Thyroid gland (tissue), 4 donors: ENCODE measurements around the gene SLCO3A1. TPM values are rescaled to one million over a fixed set of nuclear protein-coding genes. Genes with fewer than 3 reads are reported as not detected.

Experiments
- DNase-seq, 2 donors: peaks; one replicate each; pipeline ENCODE4 v3.0.0-alpha.2; 2019
- H3K27ac ChIP-seq, 3 donors: fragments of 200-600 bp; sonication (generic); 1 replicate in 2 of 3; 2 replicates in 1 of 3; pipeline ENCODE4 v1.5.1; 2016 to 2019; ENCODE audit warnings: mild to moderate bottlenecking in 1 of 3, moderate library complexity in 1 of 3
- H3K27me3 ChIP-seq: fragments of 200-600 bp; sonication (generic); one replicate; pipeline ENCODE4 v1.5.1; 2019
- H3K36me3 ChIP-seq, 2 donors: fragments of 200-600 bp; sonication (generic); one replicate each; pipeline ENCODE4 v1.5.1; 2016 to 2019
- H3K4me1 ChIP-seq, 2 donors: fragments of 200-600 bp; sonication (generic); one replicate each; pipeline ENCODE4 v1.5.1; 2017 to 2019
- H3K4me3 ChIP-seq, 3 donors: fragments of 200-600 bp; sonication (generic); replicated peaks in 1 of 3; 1 replicate in 2 of 3; 2 replicates in 1 of 3; pipeline ENCODE4 v1.5.1; 2016; ENCODE audit warnings: mild to moderate bottlenecking in 1 of 3
- H3K9me3 ChIP-seq: fragments of 200-600 bp; sonication (generic); one replicate; pipeline ENCODE4 v1.5.1; 2017
- CTCF ChIP-seq, 6 experiments: fragments of 200-600 bp in 3 of 6; fragments of 450-650 bp in 3 of 6; sonication (generic) in 3 of 6; IDR thresholded peaks; one replicate each; pipeline ENCODE4 v1.5.1; 2016 to 2019; ENCODE audit warnings: antibody characterized with exemption in 6 of 6, mild to moderate bottlenecking in 2 of 6, inconsistent platforms in 1 of 6, moderate library complexity in 1 of 6
- POLR2A ChIP-seq, 2 donors: fragments of 450-650 bp; IDR thresholded peaks; one replicate each; pipeline ENCODE4 v1.6.1; 2017; ENCODE audit warnings: antibody characterized with exemption in 2 of 2, mild to moderate bottlenecking in 2 of 2, moderate library complexity in 1 of 2
- WGBS, 2 donors: methylation state at CpG; one replicate each; pipeline ENCODE4 v1.1.5; 2017; 5-methylcytosine and 5-hydroxymethylcytosine counted together
- intact Hi-C: fragments of 100-400 bp; cut with DNase I; formaldehyde crosslinking; loops from one replicate; pipeline ENCODE4 v1.15.1; 2023
- total RNA-seq, 4 donors: library from RNA; depleted of rRNA; stranded (reverse); fragments of >200 nt; gene quantifications; one replicate each; pipeline ENCODE4 v1.2.3, GENCODE V29; 2016

SLCO3A1 gene
- total RNA-seq, 4 donors from 2014 or later = 23.3 to 31.4 (median 28.0) TPM

- TF ChIP-seq CTCF (IDR thresholded peaks at IDR 0.05) = no peak
- TF ChIP-seq POLR2A (IDR thresholded peaks at IDR 0.05) = no peak
- no peaks in the 10 kb centered on the region for H3K9me3 ChIP-seq
- peaks cover 13 to 26% of the 10 kb centered on the region in 2 donors for H3K4me1 ChIP-seq
- no peak for DNase-seq
- intact Hi-C loops = no loop called here
- no peaks in the 10 kb centered on the region for H3K27me3 ChIP-seq
- WGBS, 2 donors = 86 to 88% methylated on average over 6 of the region's 6 CpGs
- H3K4me3 ChIP-seq = no peak overlapping the region
- no peak overlapping the region for H3K27ac ChIP-seq
- no peaks in the 10 kb centered on the region for H3K36me3 ChIP-seq
These were observed 160.9 kb downstream of the SLCO3A1 start for GRCh38 chr15:92014281-92015030.

- no peak for DNase-seq
- 97% methylated on average over 10 of the region's 10 CpGs for WGBS, 2 donors
- Histone ChIP-seq H3K27ac (no peak overlapping the region), H3K9me3 (no peaks in the 10 kb centered on the region), H3K27me3 (no peaks in the 10 kb centered on the region), H3K4me1 (peaks cover 10 to 19% of the 10 kb centered on the region in 2 donors), H3K4me3 (no peak overlapping the region), H3K36me3 (no peaks in the 10 kb centered on the region)
- intact Hi-C loops = no loop called here
- TF ChIP-seq CTCF (IDR thresholded peaks at IDR 0.05) (no peak), POLR2A (IDR thresholded peaks at IDR 0.05) (no peak)
These were observed 164.5 kb downstream of the SLCO3A1 start for GRCh38 chr15:92017882-92018534.

- no peaks in the 10 kb centered on the region for H3K36me3 ChIP-seq
- no peak for TF ChIP-seq CTCF (IDR thresholded peaks at IDR 0.05)
- no peak for TF ChIP-seq POLR2A (IDR thresholded peaks at IDR 0.05)
- H3K27ac ChIP-seq = no peak overlapping the region
- no peak overlapping the region for H3K4me3 ChIP-seq
- intact Hi-C loops = no loop called here
- no peak for DNase-seq
- H3K4me1 ChIP-seq = peaks cover 10 to 20% of the 10 kb centered on the region in 2 donors
- H3K27me3 ChIP-seq = no peaks in the 10 kb centered on the region
- 89 to 90% methylated on average over 7 to 13 of the region's 13 CpGs for WGBS, 2 donors
- no peaks in the 10 kb centered on the region for H3K9me3 ChIP-seq
These were observed 165.2 kb downstream of the SLCO3A1 start for GRCh38 chr15:92018535-92019239.

GRCh38 chr15:92019706-92020105, 166.2 kb downstream of the SLCO3A1 start:
- Histone ChIP-seq H3K27ac (no peak overlapping the region), H3K27me3 (no peaks in the 10 kb centered on the region), H3K9me3 (no peaks in the 10 kb centered on the region), H3K4me1 (peaks cover 10 to 20% of the 10 kb centered on the region in 2 donors), H3K4me3 (no peak overlapping the region), H3K36me3 (no peaks in the 10 kb centered on the region)
- intact Hi-C loops = no loop called here
- no peak for DNase-seq
- 90 to 93% methylated on average over 7 of the region's 7 CpGs for WGBS, 2 donors
- TF ChIP-seq POLR2A (IDR thresholded peaks at IDR 0.05) (no peak), CTCF (IDR thresholded peaks at IDR 0.05) (no peak)
